Fibroblast of lung (primary cell): ENCODE measurements around the gene IL4I1. TPM values are rescaled to one million over a fixed set of nuclear protein-coding genes. Genes with fewer than 3 reads are reported as not detected.

Source experiments
- DNase-seq, 2 donors: peaks; one replicate each; pipeline versions ENCODE4 v3.0.0 to v3.0.0-alpha.2; 2010; ENCODE audit warnings: low read depth in 2 of 2
- H2AFZ ChIP-seq: 2 replicates; pipeline ENCODE4 v1.5.1; 2012; ENCODE audit warnings: low read length, control low read depth, inconsistent platforms
- H3K27ac ChIP-seq: 2 replicates; pipeline ENCODE4 v1.5.1; 2011; ENCODE audit warnings: low read length, control low read depth; ENCODE audit not compliant: insufficient read depth
- H3K27me3 ChIP-seq: 2 replicates; pipeline ENCODE4 v1.5.1; 2011; ENCODE audit warnings: mild to moderate bottlenecking, low read length; ENCODE audit not compliant: control insufficient read depth, insufficient read depth
- H3K36me3 ChIP-seq: 2 replicates; pipeline ENCODE4 v1.5.1; 2011; ENCODE audit warnings: low read length; ENCODE audit not compliant: control insufficient read depth, insufficient read depth
- H3K4me1 ChIP-seq: 2 replicates; pipeline ENCODE4 v1.5.1; 2011; ENCODE audit warnings: low read length; ENCODE audit not compliant: control insufficient read depth, insufficient read depth; ENCODE audit errors: extremely low read depth
- H3K4me2 ChIP-seq: 2 replicates; pipeline ENCODE4 v1.5.1; 2011; ENCODE audit warnings: low read length, control low read depth; ENCODE audit not compliant: insufficient read depth; ENCODE audit errors: extremely low read depth
- H3K4me3 ChIP-seq, 4 experiments: fragments of 200-600 bp in 1 of 4; sonication (generic) in 1 of 4; replicated peaks in 1 of 4; 2 replicates each; pipeline ENCODE4 v1.5.1; 2011 to 2016; ENCODE audit warnings: low read length in 4 of 4, low read depth in 3 of 4, mild to moderate bottlenecking in 3 of 4, control low read depth in 2 of 4, inconsistent platforms in 1 of 4, mixed read lengths in 1 of 4; ENCODE audit not compliant: insufficient read depth in 1 of 4; ENCODE audit errors: control extremely low read depth in 1 of 4
- H3K79me2 ChIP-seq: 2 replicates; pipeline ENCODE4 v1.5.1; 2012; ENCODE audit warnings: mild to moderate bottlenecking, low read length, inconsistent platforms; ENCODE audit not compliant: control insufficient read depth, insufficient read depth
- H3K9ac ChIP-seq: 2 replicates; pipeline ENCODE4 v1.5.1; 2011; ENCODE audit warnings: mild to moderate bottlenecking, low read length, control low read depth; ENCODE audit not compliant: insufficient read depth
- H3K9me3 ChIP-seq: 2 replicates; pipeline ENCODE4 v1.5.1; 2012; ENCODE audit warnings: low read depth, low read length; ENCODE audit not compliant: control insufficient read depth, insufficient read depth
- H4K20me1 ChIP-seq: 2 replicates; pipeline ENCODE4 v1.5.1; 2011; ENCODE audit warnings: low read length; ENCODE audit not compliant: control insufficient read depth, insufficient read depth; ENCODE audit errors: extremely low read depth
- CTCF ChIP-seq, 2 donors: IDR thresholded peaks in 1 of 2; conservative IDR thresholded peaks in 1 of 2; 1 replicate in 1 of 2; 2 replicates in 1 of 2; pipeline ENCODE4 v1.5.1; 2011 to 2012; ENCODE audit warnings: low read length in 2 of 2, control low read depth in 1 of 2, inconsistent platforms in 1 of 2, low read depth in 1 of 2, mild to moderate bottlenecking in 1 of 2
- EZH2 ChIP-seq: IDR thresholded peaks from 2 replicates; pipeline ENCODE4 v1.5.1; 2012; ENCODE audit warnings: low read length, control low read depth, mild to moderate bottlenecking; ENCODE audit errors: missing control alignments
- polyA plus RNA-seq, 2 donors: library from polyadenylated mRNA; depleted of rRNA in 1 of 2; stranded (reverse) in 1 of 2; unstranded in 1 of 2; fragments of >200 nt; gene quantifications; 2 replicates each; pipeline ENCODE4 v1.2.1, GENCODE V29; 2011 to 2012; ENCODE audit warnings: missing spikeins in 1 of 2
- total RNA-seq: library from RNA; depleted of rRNA; stranded (reverse); fragments of >200 nt; gene quantifications from 2 replicates; pipeline ENCODE4 v1.2.1, GENCODE V29; 2014

Gene IL4I1
- total and polyA plus RNA-seq, 2 donors (not counting 1 experiment from before 2014, with no cell fraction given), result 0.09 to 1.2 TPM

GRCh38 chr19:49888510-49888824 lies 8.2 kb downstream of the IL4I1 start:
- no peaks in the 10 kb centered on the region for H4K20me1 ChIP-seq
- H3K79me2 ChIP-seq, result no peaks in the 10 kb centered on the region
- H3K9me3 ChIP-seq, result no peaks in the 10 kb centered on the region
- DNase-seq, result no peak
- H3K27me3 ChIP-seq, result no peaks in the 10 kb centered on the region
- peaks cover 3% of the 10 kb centered on the region for H3K4me1 ChIP-seq
- H3K27ac ChIP-seq, result no peak overlapping the region
- no peak overlapping the region for H3K4me2 ChIP-seq
- no peak overlapping the region for H2AFZ ChIP-seq
- no peak overlapping the region for H3K4me3 ChIP-seq
- H3K9ac ChIP-seq, result no peak overlapping the region
- H3K36me3 ChIP-seq, result peaks cover 12% of the 10 kb centered on the region
- TF ChIP-seq EZH2 (no peak), CTCF (conservative IDR thresholded peaks at IDR 0.05 in 1 of 2, IDR thresholded peaks at IDR 0.05 in 1 of 2; ENCODE audit: low read depth in 1 of 2, low read length in 2 of 2) (no peak)

- Histone ChIP-seq H3K4me1 (peaks cover 3% of the 10 kb centered on the region), H3K9ac (no peak overlapping the region), H2AFZ (no peak overlapping the region), H3K27me3 (no peaks in the 10 kb centered on the region), H3K36me3 (peaks cover 18% of the 10 kb centered on the region), H3K27ac (no peak overlapping the region), H3K4me3 (no peak overlapping the region), H4K20me1 (no peaks in the 10 kb centered on the region), H3K4me2 (no peak overlapping the region), H3K9me3 (no peaks in the 10 kb centered on the region), H3K79me2 (no peaks in the 10 kb centered on the region)
- DNase-seq, result no peak
- TF ChIP-seq EZH2, result no peak
- TF ChIP-seq CTCF (conservative IDR thresholded peaks at IDR 0.05 in 1 of 2, IDR thresholded peaks at IDR 0.05 in 1 of 2; ENCODE audit: low read depth in 1 of 2, low read length in 2 of 2), result no peak
These were observed 8.8 kb downstream of the IL4I1 start for GRCh38 chr19:49887665-49888509.

GRCh38 chr19:49887037-49887664 lies 9.5 kb downstream of the IL4I1 start:
- DNase-seq, result no peak
- TF ChIP-seq CTCF (conservative IDR thresholded peaks at IDR 0.05 in 1 of 2, IDR thresholded peaks at IDR 0.05 in 1 of 2; ENCODE audit: low read depth in 1 of 2, low read length in 2 of 2) (no peak), EZH2 (no peak)
- H4K20me1 ChIP-seq, result no peaks in the 10 kb centered on the region
- peaks cover 25% of the 10 kb centered on the region for H3K36me3 ChIP-seq
- H3K4me3 ChIP-seq, result no peak overlapping the region
- no peak overlapping the region for H3K27ac ChIP-seq
- no peak overlapping the region for H2AFZ ChIP-seq
- H3K4me2 ChIP-seq, result no peak overlapping the region
- peaks cover 3% of the 10 kb centered on the region for H3K4me1 ChIP-seq
- H3K27me3 ChIP-seq, result no peaks in the 10 kb centered on the region
- no peaks in the 10 kb centered on the region for H3K9me3 ChIP-seq
- no peak overlapping the region for H3K9ac ChIP-seq
- H3K79me2 ChIP-seq, result no peaks in the 10 kb centered on the region
